Stimulated activated CD8-positive, alpha-beta memory T cell treated with anti-CD3 and anti-CD28 coated beads, Interleukin-15, amount 100 ng/mL, for 4 hours (primary cell): Measurements from ENCODE around the gene HIF1A.
"Not testable (repeated sequence)": the region's sequence is repeated elsewhere in the genome, so short reads cannot be mapped to it uniquely, and the experiment has no call there.

Experiments
- DNase-seq, 2 donors: peaks; one replicate each; pipeline ENCODE4 v3.0.0-alpha.2; 2020; ENCODE audit warnings: low read depth in 2 of 2

The HIF1A gene

DNA sequence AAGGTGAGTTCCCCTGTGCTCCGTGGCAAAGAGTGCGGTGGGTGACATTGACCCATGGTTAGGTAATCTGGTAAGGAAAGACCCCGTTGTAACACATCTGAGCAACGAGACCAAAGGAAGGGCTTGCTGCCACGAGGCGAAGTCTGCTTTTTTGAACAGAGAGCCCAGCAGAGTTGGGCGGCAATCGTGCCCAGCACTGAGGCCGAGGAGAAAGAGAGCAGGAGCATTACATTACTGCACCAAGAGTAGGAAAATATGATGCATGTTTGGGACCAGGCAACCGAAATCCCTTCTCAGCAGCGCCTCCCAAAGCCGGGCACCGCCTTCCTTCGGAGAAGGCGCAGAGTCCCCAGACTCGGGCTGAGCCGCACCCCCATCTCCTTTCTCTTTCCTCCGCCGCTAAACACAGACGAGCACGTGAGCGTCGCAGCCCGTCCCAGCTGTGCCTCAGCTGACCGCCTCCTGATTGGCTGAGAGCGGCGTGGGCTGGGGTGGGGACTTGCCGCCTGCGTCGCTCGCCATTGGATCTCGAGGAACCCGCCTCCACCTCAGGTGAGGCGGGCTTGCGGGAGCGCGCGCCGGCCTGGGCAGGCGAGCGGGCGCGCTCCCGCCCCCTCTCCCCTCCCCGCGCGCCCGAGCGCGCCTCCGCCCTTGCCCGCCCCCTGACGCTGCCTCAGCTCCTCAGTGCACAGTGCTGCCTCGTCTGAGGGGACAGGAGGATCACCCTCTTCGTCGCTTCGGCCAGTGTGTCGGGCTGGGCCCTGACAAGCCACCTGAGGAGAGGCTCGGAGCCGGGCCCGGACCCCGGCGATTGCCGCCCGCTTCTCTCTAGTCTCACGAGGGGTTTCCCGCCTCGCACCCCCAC lies at the start of gene HIF1A:
TSS of gene HIF1A (plus strand) at position 684 of the 865 bp plus-strand sequence. CDS start 292 bp downstream, outside the sequence.
- peak; percentile 93 to 94 for DNase-seq

DNA sequence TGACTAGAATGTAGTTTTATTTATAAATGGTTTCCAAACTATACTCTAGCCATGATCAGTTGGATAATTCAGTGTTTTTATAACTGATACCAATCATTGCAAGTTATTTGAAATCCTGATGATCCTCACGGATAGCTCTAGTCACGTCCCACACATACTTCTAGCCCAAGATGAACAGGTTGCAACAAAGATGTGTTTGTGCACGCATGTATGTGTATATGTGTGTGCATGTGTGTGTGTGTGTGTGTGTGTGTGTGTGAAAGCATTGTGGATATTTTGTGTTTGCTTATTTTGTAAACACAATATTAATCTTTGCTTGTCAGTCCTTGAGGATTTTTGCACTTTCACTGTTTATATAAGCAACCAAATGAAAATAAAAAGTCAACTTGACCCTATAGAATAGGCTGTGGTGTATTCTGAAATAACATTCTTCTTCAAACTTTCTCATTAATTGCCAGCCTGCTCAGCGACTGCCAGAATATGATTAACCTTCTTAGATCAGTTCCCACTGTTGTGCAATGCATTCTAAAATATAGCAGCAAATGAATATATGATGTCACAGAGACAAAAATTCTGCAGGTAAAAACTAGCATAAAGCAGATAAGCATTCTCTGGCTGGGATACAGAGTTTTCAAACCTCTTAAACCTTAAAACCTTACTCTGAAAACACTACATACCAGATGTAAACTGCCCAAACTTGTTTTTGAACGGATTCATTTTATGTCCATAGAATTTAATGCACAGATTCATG lies 48.8 kb upstream of the HIF1A start:
- no peak for DNase-seq

DNA sequence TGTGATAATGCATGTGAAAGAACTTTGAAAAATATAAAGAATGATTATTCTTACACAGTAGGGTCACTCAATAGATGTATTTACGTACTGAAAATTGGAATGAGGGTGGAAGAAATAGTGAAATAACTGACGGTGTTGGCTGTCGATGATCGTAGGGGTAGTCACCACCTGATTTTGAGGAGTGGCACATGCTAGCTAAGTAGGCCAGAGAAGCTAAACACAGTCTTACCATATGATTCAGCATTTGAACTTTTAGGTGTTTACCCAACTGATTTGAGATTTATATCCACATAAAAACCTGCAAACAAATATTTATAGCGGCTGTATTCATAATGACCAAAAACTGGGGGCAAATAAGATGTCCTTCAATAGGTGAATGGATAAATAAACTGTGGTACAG lies 47.6 kb upstream of the HIF1A start:
- DNase-seq: no peak

DNA sequence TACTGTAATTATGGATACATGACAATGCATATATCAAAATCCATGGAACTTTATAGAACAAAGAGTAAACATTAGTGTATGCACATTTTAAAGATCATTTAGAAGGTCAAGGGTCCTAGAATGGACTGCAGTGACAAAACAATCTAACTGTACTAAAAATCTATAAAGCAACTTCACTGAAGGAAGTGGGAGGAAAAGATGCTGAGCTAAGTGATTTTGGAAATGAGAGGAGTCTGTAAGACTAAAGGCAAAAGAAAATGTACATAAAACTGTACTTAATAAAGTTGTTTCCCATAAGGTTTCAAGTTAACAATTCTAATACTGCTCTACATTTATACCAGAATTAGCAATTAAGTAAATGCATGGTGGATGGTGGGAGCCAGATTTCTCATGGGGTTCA lies 46.9 kb upstream of the HIF1A start:
- DNase-seq: no peak

DNA sequence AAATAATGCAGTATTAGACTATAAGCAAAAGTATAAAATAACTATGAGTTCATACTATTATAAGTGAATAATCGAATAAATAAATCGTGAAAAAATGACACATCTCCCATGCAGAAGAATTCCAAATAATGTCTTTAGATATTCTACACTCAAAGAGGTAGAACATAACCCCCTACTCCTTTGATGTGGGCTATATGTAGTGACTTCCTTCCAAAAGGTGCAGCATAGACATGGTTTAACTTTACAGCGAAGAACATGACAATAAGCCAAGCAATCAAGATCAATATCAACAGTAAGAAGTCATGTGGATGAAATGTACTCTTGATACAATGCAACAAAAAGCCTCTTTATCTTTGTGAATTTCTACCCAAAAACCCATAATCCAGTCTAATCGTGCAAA lies 46.0 kb upstream of the HIF1A start:
- no peak for DNase-seq

DNA sequence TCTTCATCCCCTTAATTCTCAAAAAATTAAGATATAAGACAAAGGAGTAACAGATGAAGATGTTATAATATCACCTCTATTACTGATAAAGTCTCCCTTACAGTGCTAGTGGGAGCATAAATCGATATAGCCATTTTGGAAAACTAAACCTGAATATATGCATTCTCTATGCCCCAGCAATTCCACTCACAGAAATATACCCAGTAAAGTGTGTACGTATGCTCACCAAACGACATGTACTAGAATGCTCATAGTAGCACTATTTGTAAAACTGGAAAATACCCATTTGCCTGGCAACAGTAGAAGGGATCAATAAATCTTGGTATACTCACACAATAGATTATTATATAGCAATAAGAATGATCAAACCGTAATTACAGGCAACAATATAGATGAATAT lies 44.0 kb upstream of the HIF1A start:
- no peak for DNase-seq

DNA sequence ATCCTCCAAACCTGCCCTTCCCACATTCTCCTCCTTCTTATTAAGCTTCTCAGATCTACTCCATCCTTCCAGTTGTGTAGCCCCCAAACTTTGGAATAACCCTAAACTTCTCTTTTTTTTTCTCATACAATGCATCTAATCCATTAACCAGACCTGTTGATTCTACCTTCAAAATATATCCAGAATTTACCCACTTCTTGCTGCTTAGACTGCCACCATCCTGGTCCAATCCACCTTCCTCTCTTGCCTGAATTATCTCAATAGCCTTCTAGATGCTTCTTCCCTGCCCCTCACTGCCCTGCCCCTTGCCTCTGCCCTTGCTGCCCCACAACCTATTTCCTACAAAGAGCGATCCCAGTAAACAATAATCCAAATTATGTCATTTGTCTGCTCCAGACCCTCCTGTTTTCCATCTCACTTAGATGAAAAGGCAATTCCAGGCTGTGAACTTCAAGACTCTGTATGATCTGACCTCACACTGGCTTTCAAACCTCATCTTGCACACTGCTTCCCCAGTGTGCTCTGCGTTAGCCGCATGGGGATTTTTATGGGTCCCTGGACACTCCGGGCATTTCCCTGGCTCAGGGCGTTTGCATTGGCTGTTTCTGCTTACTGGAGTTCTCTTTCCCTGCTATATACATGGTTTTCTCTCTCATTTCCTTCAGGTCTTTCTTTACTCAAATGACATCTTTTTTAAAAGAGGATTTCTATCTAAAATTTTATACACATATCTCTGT lies 42.6 kb upstream of the HIF1A start:
- DNase-seq: no peak

DNA sequence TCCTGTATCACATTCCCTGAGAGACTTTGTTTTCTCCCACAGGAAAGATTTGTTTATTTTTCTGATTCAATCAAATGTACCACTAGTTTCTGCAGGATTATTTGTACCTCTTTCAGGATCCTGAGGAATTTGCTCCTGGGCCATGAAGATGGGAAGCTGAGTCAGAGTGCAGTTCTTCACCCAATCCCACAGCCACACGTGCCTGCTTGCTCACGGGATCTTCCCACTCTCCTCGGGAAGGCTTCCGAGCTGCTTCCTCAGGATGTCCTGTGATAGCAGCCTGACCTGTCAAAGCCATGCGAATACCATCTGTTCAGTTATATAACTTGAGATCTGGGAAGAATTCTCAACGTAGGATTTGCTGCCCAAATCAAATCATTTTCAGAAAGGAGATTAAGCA lies 41.8 kb upstream of the HIF1A start:
- no peak for DNase-seq

DNA sequence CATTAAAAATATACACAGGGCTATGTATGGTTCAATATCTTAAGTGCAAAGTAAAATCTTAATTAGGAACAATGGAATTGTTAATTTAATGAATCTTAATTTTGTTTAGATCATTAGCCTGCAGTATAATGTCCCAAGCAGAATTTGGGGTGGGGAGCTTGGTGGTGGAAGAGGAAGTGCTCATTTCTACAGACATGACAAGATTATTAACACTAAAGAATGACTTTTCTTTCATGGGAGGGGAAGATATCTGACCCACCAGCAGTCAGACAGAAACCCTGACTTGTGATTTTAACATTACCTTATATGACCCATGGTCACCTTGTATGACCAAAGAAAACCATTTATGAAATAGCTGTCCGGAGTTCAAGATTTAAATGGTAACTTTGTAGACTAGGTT lies 41.3 kb upstream of the HIF1A start:
- DNase-seq: no peak

DNA sequence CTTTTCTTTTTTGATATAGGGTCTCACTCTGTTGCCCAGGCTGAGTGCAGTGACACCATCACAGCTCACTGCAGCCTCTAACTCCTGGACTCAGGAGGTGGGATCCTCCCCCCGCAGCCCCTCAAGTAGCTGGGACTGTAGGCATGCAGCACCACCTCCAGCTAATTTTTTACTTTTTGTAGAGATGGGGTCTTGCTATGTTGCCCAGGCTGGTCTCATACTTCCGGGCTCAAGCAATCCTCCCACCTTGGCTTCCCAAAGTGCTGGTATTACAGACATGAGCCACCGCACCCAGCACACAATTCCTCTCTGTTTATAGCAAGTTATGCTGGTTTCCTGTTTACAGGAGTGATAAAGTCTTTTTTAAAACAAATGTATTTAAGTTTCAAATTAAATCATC lies 39.5 kb upstream of the HIF1A start:
- DNase-seq: no peak

DNA sequence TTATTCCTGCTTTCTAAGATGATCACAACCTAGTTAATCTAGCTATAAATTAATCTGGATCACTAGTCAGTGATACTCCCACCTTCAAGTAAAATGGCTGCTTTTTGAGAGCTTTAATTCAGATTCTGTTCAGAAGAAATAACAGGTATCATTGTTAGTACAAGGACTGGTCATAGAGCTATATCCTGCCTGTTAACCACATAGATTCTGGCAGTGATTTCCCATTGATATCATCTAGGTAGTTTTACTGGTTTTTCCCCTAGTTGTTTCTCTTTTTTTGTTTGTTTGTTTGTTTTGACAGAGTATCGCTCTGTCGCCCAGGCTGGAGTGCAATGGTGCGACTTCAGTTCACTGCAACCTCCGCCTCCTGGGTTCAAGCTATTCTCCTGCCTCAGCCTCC lies 39.0 kb upstream of the HIF1A start:
- no peak for DNase-seq

DNA sequence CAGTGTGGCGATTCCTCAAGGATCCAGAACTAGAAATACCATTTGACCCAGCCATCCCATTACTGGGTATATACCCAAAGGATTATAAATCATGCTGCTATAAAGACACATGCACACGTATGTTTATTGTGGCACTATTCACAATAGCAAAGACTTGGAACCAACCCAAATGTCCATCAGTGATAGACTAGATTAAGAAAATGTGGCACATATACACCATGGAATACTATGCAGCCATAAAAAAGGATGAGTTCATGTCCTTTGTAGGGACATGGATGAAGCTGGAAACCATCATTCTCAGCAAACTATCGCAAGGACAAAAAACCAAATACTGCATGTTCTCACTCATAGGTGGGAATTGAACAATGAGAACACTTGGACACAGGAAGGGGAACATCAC lies 37.2 kb upstream of the HIF1A start:
- not testable (repeated sequence) for DNase-seq

DNA sequence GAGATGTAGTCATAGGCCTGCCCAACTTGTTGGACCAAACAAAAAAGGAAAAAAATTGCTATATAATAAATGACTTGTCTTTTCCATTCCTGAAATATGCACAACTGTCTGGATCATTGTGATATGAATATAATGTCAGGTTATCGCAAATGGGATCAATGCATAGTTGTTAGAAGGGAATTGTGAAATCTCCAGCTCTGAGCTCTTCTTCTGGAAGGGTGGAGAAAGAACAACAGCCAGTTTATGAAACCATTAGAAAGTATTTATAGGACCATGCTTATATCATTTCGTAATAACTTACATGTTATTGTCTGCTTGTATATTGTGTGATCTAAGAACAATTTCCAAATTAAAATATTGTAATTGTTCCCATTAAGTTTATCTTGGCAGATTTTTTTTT lies 35.7 kb upstream of the HIF1A start:
- no peak for DNase-seq

DNA sequence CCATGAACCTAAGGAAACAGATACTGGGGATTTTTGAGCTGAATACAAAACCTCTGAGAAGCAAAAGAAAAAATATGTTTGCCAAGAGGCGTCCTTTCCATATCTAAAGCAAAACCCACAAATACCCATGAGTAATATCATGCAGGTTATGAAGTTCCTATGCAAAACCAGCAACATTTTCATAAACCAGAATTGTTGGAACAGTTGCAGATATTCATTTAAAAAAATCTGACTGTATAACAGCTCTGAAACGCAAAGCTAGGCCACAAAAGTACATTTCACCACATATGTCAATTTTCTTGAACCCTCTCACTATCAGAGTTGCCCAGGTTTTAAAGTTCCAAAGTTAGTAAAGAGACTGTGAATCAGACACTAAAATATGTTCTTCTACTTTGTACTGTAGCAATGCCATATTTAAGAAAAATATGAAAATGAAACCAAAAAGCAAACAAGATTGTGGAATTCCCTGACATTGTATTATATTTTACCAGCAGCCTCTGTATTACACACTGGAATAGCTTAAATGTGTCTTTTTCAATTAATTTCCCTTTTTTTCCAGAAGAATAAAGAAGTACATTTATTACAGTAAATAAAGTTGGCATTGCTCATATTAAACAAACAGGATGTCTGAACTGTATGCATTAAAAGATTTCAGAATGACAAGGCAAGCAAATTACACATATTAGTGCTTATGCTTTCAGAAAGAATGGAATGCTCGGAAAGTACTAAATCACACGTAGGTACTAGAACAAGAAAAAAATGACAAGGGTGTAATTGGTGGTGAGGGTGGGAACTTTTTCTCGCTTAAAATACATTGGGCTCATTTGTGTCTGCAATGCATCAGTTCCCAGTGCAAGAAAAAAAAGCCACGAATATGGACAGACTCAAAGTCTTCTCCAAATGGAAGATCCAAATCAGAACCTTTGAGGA lies 33.6 kb upstream of the HIF1A start:
- DNase-seq: no peak

DNA sequence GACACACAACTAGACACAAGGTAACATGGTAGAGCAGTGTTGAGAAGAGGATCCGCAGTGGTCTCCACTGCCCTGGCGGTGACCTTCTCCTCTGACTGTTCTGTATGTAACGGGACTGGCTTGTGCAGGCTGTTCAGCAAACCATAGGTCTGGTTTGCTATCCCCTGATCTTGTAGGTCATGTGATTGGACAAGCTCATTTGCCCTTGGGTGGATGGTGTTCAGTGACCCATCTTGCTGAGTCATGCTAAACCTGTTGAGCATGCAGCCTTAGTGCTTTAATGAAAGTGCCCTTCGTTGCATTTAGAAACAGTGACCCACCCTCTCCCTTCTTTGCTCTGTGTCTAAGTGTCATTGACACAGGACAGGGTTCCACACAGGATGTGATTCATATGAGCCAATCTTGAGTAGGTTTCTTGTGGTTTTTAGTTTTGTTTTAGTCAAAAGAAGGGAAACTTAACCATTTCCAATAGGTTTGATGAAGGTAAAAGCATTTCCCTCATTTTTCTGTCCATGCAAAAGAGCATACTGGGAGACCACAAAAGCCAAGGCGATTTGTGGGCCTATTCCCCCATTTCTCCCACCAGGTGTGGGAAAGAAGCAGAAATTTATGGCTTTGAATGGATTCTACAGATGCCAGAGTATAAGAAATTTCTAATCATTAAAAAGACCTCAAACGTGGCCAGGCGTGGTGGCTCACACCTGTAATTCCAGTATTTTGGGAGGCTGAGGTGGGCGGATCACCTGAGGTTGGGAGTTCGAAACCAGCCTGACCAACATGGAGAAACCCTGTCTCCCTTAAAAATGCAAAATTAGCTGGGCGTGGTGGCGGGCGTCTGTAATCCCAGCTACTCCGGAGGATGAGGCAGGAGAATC lies 32.6 kb upstream of the HIF1A start:
- peak in 1 of 2 donors; percentile 34 for DNase-seq

DNA sequence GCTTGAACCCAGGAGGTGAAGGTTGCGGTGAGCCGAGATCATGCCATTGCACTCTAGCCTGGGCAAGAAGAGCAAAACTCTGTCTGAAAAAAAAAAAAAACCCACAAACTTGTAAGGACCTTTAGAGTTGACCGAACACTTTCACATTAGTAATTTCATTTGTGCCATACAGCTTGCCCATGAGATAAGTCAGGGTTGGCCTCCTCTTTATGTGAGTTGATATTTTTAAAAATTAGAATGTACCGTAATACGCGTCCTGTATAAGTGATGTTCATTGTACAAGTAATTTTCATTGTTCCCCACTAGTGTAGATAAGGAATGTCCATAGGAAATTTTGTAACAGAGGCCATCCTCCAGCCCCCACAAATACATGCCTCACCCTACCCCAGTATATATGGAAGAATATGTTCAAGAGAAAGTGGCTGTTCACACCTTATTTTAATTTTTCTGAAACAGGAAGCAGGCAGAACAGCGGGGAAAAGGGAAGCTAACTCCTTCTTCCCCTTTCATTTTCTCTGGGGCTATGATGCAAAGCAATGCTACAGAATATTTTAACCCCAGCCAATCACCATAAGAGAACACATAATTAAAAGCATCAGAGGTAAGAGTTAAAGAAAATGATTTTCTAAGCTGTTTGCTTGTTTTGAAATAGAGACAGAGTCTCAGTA lies 31.9 kb upstream of the HIF1A start:
- DNase-seq: no peak

DNA sequence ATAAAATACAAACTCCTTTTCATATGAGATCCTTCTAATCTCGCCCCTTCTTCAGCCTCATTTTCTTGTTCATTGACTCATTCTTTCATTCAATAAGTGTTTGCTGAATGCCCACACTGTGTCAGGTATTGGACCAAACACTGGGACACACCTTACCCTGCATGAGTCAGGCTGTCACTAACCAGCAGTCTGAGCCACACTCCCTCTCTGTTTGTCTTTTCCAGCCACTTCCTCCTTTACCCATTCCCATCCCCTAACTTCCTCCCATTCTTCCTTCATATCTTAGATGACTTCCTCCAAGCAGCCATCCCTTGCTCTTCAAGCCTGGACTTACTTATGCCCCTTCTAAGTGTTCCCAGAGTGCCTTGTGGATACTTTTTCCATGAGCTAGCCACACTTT lies 27.0 kb upstream of the HIF1A start:
- DNase-seq: no peak

DNA sequence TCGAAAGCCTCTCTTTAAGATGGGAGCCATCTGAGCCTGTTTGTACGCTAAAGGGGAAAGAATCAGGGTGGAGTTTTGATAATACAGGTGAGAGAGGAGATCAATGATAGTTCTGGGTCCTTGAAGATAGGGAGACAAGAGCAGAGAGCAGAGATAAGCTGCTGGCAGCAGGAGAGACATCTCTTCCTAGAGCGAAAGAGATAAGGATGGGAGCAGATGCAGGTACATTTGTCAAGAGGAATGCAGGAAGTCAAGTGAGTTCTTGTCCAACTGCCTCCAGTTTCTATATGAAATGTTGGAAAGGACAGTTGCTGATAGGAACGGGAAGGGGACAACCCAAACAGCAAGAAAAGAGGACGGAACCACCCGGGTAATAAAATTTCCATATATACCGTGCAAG lies 24.7 kb upstream of the HIF1A start:
- no peak for DNase-seq

DNA sequence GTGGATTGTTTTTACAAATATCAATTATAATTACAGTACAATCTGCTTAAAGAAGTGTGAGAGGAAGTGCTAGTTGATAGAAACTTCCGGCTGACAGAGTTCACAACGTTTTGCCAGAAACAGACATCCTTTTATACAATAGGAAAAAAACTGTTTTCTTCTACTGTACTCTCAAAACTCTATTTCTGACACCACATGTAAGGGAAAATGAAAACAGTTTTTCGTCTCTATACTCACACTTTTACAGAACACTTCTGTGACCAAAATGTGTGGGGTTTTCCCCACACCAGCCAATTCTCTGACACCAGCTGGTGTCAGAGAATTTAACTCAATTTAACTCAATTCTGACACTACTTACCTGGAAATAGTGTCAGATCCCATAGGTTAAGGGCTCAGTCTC lies 24.2 kb upstream of the HIF1A start:
- DNase-seq: peak in 1 of 2 donors; percentile 12

DNA sequence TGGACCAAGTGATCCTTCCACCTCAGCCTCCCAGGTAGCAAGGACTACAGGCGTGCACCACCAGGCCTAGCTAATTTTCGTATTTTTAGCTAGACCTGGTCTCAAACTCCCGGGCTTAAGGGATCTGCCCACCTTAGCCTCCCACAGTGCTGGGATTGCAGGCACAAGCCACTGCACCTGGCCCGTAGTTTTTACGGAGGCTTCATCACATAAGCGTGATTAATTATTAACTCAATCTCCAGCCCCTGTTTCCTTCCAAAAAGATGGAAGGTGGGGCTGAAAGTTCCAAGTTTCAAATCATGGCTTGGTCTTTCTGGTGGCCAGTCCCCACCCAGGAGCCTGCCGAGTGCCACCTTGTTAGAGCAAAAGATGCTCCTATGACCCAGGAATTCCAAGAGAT lies 22.5 kb upstream of the HIF1A start:
- DNase-seq: no peak
